Brain microvascular endothelial cell (primary cell): Measurements from ENCODE around the gene SLCO3A1.

Source experiments
- DNase-seq: peaks from one replicate; pipeline ENCODE4 v3.0.0-alpha.2; 2020
- H3K27ac ChIP-seq: fragments of 250-450 bp; sonication (Bioruptor Pico); 2 replicates; pipeline ENCODE4 v1.5.1; 2020; ENCODE audit warnings: mild to moderate bottlenecking, moderate library complexity
- H3K27me3 ChIP-seq: fragments of 250-450 bp; sonication (Bioruptor Pico); replicated peaks from 2 replicates; pipeline ENCODE4 v1.5.1; 2020; ENCODE audit warnings: mild to moderate bottlenecking
- H3K36me3 ChIP-seq: fragments of 250-450 bp; sonication (Bioruptor Pico); replicated peaks from 2 replicates; pipeline ENCODE4 v1.5.1; 2020; ENCODE audit warnings: mild to moderate bottlenecking
- H3K4me3 ChIP-seq: 2 replicates; pipeline ENCODE4 v1.5.1; 2011; ENCODE audit warnings: low read depth, mild to moderate bottlenecking, control low read depth, low read length, moderate library complexity
- CTCF ChIP-seq: IDR thresholded peaks from 2 replicates; pipeline ENCODE4 v1.5.1; 2011; ENCODE audit warnings: low read depth, mild to moderate bottlenecking, moderate library complexity, low read length, control low read depth, inconsistent platforms; ENCODE audit errors: missing control alignments
- in situ Hi-C: cut with HindIII; loops from 2 replicates; pipeline ENCODE4 v1.10.0; 2017; ENCODE audit warnings: low sequenced_read_pairs, low pct_ligation_motif_present

The SLCO3A1 gene

GRCh38 chr15:92166751-92167405 is 313.4 kb downstream of the SLCO3A1 start:
- H3K27ac ChIP-seq: no peak overlapping the region
- in situ Hi-C loops: no loop called here
- no peak overlapping the region for H3K4me3 ChIP-seq
- no peaks in the 10 kb centered on the region for H3K27me3 ChIP-seq
- DNase-seq: no peak
- TF ChIP-seq CTCF: no peak
- no peaks in the 10 kb centered on the region for H3K36me3 ChIP-seq

- H3K4me3 ChIP-seq: no peak overlapping the region
- DNase-seq: no peak
- no peaks in the 10 kb centered on the region for H3K36me3 ChIP-seq
- no peaks in the 10 kb centered on the region for H3K27me3 ChIP-seq
- TF ChIP-seq CTCF: no peak
- in situ Hi-C loops: no loop called here
- no peak overlapping the region for H3K27ac ChIP-seq
Observed at GRCh38 chr15:92167451-92167850, 313.9 kb downstream of the SLCO3A1 start.

GRCh38 chr15:92168066-92168683 is 314.7 kb downstream of the SLCO3A1 start:
- DNase-seq: no peak
- no peak for TF ChIP-seq CTCF
- Histone ChIP-seq H3K4me3 (no peak overlapping the region), H3K27me3 (no peaks in the 10 kb centered on the region), H3K27ac (no peak overlapping the region), H3K36me3 (no peaks in the 10 kb centered on the region)
- in situ Hi-C loops: no loop called here

GRCh38 chr15:92170897-92171296 is 317.4 kb downstream of the SLCO3A1 start:
- Histone ChIP-seq H3K27me3 (no peaks in the 10 kb centered on the region), H3K4me3 (no peak overlapping the region), H3K36me3 (no peaks in the 10 kb centered on the region), H3K27ac (no peak overlapping the region)
- no peak for TF ChIP-seq CTCF
- in situ Hi-C loops: no loop called here
- DNase-seq: no peak

GRCh38 chr15:92178911-92179310 is 325.4 kb downstream of the SLCO3A1 start:
- Histone ChIP-seq H3K27me3 (no peaks in the 10 kb centered on the region), H3K4me3 (no peak overlapping the region), H3K36me3 (no peaks in the 10 kb centered on the region), H3K27ac (no peak overlapping the region)
- TF ChIP-seq CTCF: no peak
- in situ Hi-C loops: no loop called here
- no peak for DNase-seq

- no peaks in the 10 kb centered on the region for H3K27me3 ChIP-seq
- H3K36me3 ChIP-seq: no peaks in the 10 kb centered on the region
- no peak for TF ChIP-seq CTCF
- no peak for DNase-seq
- no peak overlapping the region for H3K27ac ChIP-seq
- in situ Hi-C loops: no loop called here
- no peak overlapping the region for H3K4me3 ChIP-seq
Observed at GRCh38 chr15:92184142-92184541, 330.6 kb downstream of the SLCO3A1 start.
